GM12891 (cell line): ENCODE measurements around the gene HLA-DOB.

Experiments used
- POLR2A ChIP-seq: IDR thresholded peaks from 2 replicates; pipeline ENCODE4 v1.6.1; 2011; ENCODE audit warnings: low read depth, low read length, control low read depth
- POLR2AphosphoS5 ChIP-seq: IDR thresholded peaks from 2 replicates; pipeline ENCODE4 v1.6.1; 2011; ENCODE audit warnings: low read depth, low read length, control low read depth

DNA sequence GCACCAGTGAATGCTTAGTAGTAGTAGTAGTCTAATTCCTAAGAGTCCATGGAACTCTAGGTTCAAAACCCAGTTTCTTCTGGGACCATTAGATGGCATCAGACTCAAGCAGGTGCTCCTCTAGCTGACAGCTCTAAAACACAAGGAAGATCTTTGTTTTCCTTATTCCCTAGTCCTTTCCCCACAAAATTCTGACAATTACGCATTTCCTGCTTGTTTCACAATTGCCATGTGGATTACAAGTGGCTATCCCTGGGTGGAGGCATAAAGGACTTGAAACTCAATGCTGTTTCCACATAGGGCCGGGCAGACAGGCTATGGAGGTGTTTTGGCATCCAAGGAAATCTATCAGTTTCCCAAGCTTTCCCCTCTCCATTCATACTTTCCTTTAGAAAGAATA is 9.2 kb upstream of the HLA-DOB start:
- no peak for TF ChIP-seq POLR2AphosphoS5
- TF ChIP-seq POLR2A, result no peak
